NCI-H1105 treated with DMSO at 0.1 percent for 48 hours (cell line): ENCODE measurements around the gene SSH3.

Experiments used
- DNase-seq: peaks from one replicate; lab custom pipeline; 2025; lab: John Stamatoyannopoulos, UW

The SSH3 gene

GRCh38 chr11:67280341-67280787 is 23.0 kb upstream of the SSH3 start:
- DNase-seq, result no peak

- no peak for DNase-seq
These were observed 22.4 kb upstream of the SSH3 start for GRCh38 chr11:67280788-67281551.

GRCh38 chr11:67281552-67282150 is 21.7 kb upstream of the SSH3 start:
- no peak for DNase-seq

- no peak for DNase-seq
These were observed 21.0 kb upstream of the SSH3 start for GRCh38 chr11:67282155-67282875.

GRCh38 chr11:67282876-67283371 is 20.4 kb upstream of the SSH3 start:
- DNase-seq, result no peak

- no peak for DNase-seq
These were observed 19.8 kb upstream of the SSH3 start for GRCh38 chr11:67283481-67283963.

- no peak for DNase-seq
These were observed 18.4 kb upstream of the SSH3 start for GRCh38 chr11:67284811-67285540.

- no peak for DNase-seq
These were observed 17.5 kb upstream of the SSH3 start for GRCh38 chr11:67285541-67286498.

GRCh38 chr11:67286621-67287333 is 16.6 kb upstream of the SSH3 start:
- DNase-seq, result no peak

GRCh38 chr11:67287355-67288197 is 15.8 kb upstream of the SSH3 start:
- no peak for DNase-seq

GRCh38 chr11:67288198-67288451 is 15.2 kb upstream of the SSH3 start:
- no peak for DNase-seq

- peak; percentile 84 for DNase-seq
These were observed 14.7 kb upstream of the SSH3 start for GRCh38 chr11:67288452-67289225.

GRCh38 chr11:67289226-67289650 is 14.1 kb upstream of the SSH3 start, which contains the start of gene ANKRD13D:
TSS of gene ANKRD13D (plus strand) at chr11:67289303. CDS start at chr11:67289461, 158 bp downstream.
- no peak for DNase-seq

- DNase-seq, result no peak
These were observed 13.5 kb upstream of the SSH3 start for GRCh38 chr11:67289651-67290479.

- no peak for DNase-seq
These were observed 12.5 kb upstream of the SSH3 start for GRCh38 chr11:67290801-67291200.

GRCh38 chr11:67291481-67292381 is 11.6 kb upstream of the SSH3 start:
- no peak for DNase-seq

- no peak for DNase-seq
These were observed 10.7 kb upstream of the SSH3 start for GRCh38 chr11:67292671-67293070.
